Liver (tissue), 9 donors: ENCODE data around the gene TUBB4B. TPM values are rescaled to one million over a fixed set of nuclear protein-coding genes. Genes with fewer than 3 reads are reported as not detected.

Experiments
- DNase-seq: peaks from one replicate; pipeline ENCODE4 v3.0.0-alpha.2; 2017; ENCODE audit warnings: low spot score
- H3K27ac ChIP-seq, 2 donors: one replicate each; pipeline ENCODE4 v1.7.0; 2013; ENCODE audit warnings: inconsistent platforms in 2 of 2, low read length in 2 of 2, control low read depth in 1 of 2, low read depth in 1 of 2, mild to moderate bottlenecking in 1 of 2
- H3K27me3 ChIP-seq, 4 donors: one replicate each; pipeline versions ENCODE4 v1.6.1 to v1.7.0; 2013; ENCODE audit warnings: low read length in 3 of 4, inconsistent platforms in 1 of 4, mild to moderate bottlenecking in 1 of 4, moderate library complexity in 1 of 4; ENCODE audit not compliant: control insufficient read depth in 4 of 4, insufficient read depth in 4 of 4
- H3K36me3 ChIP-seq, 4 donors: one replicate each; pipeline versions ENCODE4 v1.6.1 to v1.7.0; 2013; ENCODE audit warnings: low read length in 3 of 4, mild to moderate bottlenecking in 3 of 4, low read depth in 1 of 4, moderate library complexity in 1 of 4; ENCODE audit not compliant: control insufficient read depth in 4 of 4, insufficient read depth in 3 of 4
- H3K4me1 ChIP-seq, 4 donors: one replicate each; pipeline versions ENCODE4 v1.6.1 to v1.7.0; 2013; ENCODE audit warnings: low read length in 3 of 4, mild to moderate bottlenecking in 3 of 4, moderate library complexity in 1 of 4; ENCODE audit not compliant: control insufficient read depth in 4 of 4, insufficient read depth in 4 of 4
- H3K4me3 ChIP-seq, 3 donors: one replicate each; pipeline versions ENCODE4 v1.6.1 to v1.7.0; 2013; ENCODE audit warnings: low read length in 3 of 3, control low read depth in 1 of 3, low read depth in 1 of 3, mild to moderate bottlenecking in 1 of 3
- H3K9ac ChIP-seq, 2 donors: one replicate each; pipeline ENCODE4 v1.7.0; 2013; ENCODE audit warnings: low read length in 2 of 2, mild to moderate bottlenecking in 2 of 2, moderate library complexity in 2 of 2, control low read depth in 1 of 2, low read depth in 1 of 2
- H3K9me3 ChIP-seq, 4 donors: one replicate each; pipeline versions ENCODE4 v1.6.1 to v1.7.0; 2013; ENCODE audit warnings: low read length in 3 of 4; ENCODE audit not compliant: control insufficient read depth in 4 of 4
- EGR1 ChIP-seq, 2 donors: IDR thresholded peaks; 2 replicates each; pipeline ENCODE4 v1.6.1; 2016 to 2018; ENCODE audit warnings: antibody characterized with exemption in 2 of 2, low read depth in 2 of 2
- FOXA2 ChIP-seq: IDR thresholded peaks from 2 replicates; pipeline ENCODE4 v1.6.1; 2016; ENCODE audit warnings: antibody characterized with exemption
- HNF4A ChIP-seq, 2 donors: conservative IDR thresholded peaks; 2 replicates each; pipeline ENCODE4 v1.6.1; 2016; ENCODE audit warnings: antibody characterized with exemption in 2 of 2, mild to moderate bottlenecking in 2 of 2
- HNF4G ChIP-seq: IDR thresholded peaks from 2 replicates; pipeline ENCODE4 v1.6.1; 2016; ENCODE audit warnings: antibody characterized with exemption
- JUND ChIP-seq, 2 donors: IDR thresholded peaks; 2 replicates each; pipeline ENCODE4 v1.6.1; 2016; ENCODE audit warnings: antibody characterized with exemption in 2 of 2
- NR2F2 ChIP-seq: IDR thresholded peaks from 2 replicates; pipeline ENCODE4 v1.6.1; 2016; ENCODE audit warnings: antibody characterized with exemption
- RAD21 ChIP-seq, 2 donors: IDR thresholded peaks; 2 replicates each; pipeline ENCODE4 v1.6.1; 2016; ENCODE audit warnings: antibody characterized with exemption in 2 of 2, mild to moderate bottlenecking in 2 of 2
- RXRA ChIP-seq, 2 donors: IDR thresholded peaks; 2 replicates each; pipeline ENCODE4 v1.6.1; 2017 to 2018; ENCODE audit warnings: antibody characterized with exemption in 2 of 2, mild to moderate bottlenecking in 1 of 2
- SP1 ChIP-seq: IDR thresholded peaks from 2 replicates; pipeline ENCODE4 v1.6.1; 2018; ENCODE audit warnings: antibody characterized with exemption, mild to moderate bottlenecking
- TAF1 ChIP-seq: conservative IDR thresholded peaks from 2 replicates; pipeline ENCODE4 v1.6.1; 2016; ENCODE audit warnings: antibody characterized with exemption, mild to moderate bottlenecking
- WGBS: extraction: QIAGEN DNeasy Blood & Tissue Kit; methylation state at CpG from one replicate; pipeline ENCODE4 v1.1.7; 2013; 5-methylcytosine and 5-hydroxymethylcytosine counted together
- polyA plus RNA-seq, 2 donors: library from polyadenylated mRNA; stranded (reverse) in 1 of 2; unstranded in 1 of 2; fragments of 200-250 nt in 1 of 2; fragments of >200 nt in 1 of 2; fragmentation: Nextera tagmentation in 1 of 2; extraction: Ambion mirVana in 1 of 2; gene quantifications; one replicate each; pipeline versions ENCODE4 v1.2.1 to v1.2.3, GENCODE V29; 2013 to 2015
- total RNA-seq, 2 donors: library from RNA; depleted of rRNA; stranded (reverse); fragments of >200 nt; gene quantifications; one replicate each; pipeline ENCODE4 v1.2.3, GENCODE V29; 2014
- TF ChIP-seq, protein P1 (sequence below): IDR thresholded peaks from 2 replicates; pipeline ENCODE4 v1.6.1; 2016; ENCODE audit warnings: antibody characterized with exemption
- TF ChIP-seq, protein P2 (sequence below): IDR thresholded peaks from 2 replicates; pipeline ENCODE4 v1.6.1; 2016; ENCODE audit warnings: antibody characterized with exemption
- TF ChIP-seq, protein P3 (sequence below): IDR thresholded peaks from 2 replicates; pipeline ENCODE4 v1.6.1; 2016; ENCODE audit warnings: antibody characterized with exemption, mild to moderate bottlenecking
- TF ChIP-seq, protein P4 (sequence below): IDR thresholded peaks from 2 replicates; pipeline ENCODE4 v1.6.1; 2016; ENCODE audit warnings: antibody characterized with exemption
- donor health status: healthy.
- donor health status: healthy.
- donor health status: healthy.
- donor health status: healthy.
- donor health status: healthy.

The TUBB4B gene
- total and polyA plus RNA-seq, 4 donors: 173 to 199 (median 185) TPM

DNA sequence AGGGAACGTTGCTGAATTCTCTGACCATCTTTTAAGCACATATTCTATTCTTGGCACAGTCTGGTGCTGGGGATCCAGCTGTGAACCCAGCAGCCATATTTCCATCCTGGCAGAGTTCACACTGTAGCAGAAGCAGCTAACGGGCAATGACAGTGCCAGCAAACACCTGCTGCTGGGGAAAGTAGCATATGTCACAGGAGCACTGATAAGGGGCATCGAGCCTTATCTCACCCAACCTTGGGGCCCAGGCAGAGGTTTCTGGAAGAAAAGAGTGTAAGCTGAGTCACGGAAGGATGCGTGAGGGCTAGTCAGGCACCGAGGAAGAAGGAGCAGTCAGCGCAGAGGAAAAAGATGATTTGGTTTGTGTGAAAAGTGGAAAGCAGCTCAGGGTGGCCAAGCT is 34.5 kb upstream of the TUBB4B start:
- H3K4me3 ChIP-seq: peak overlapping the region in 1 of 3 donors; percentile 96
- DNase-seq: no peak
- no peak overlapping the region for H3K27ac ChIP-seq
- no peaks in the 10 kb centered on the region for H3K27me3 ChIP-seq
- H3K4me1 ChIP-seq: peaks cover 20 to 53% (median 48%) of the 10 kb centered on the region in 4 donors
- WGBS: 79% methylated on average over 7 of the region's 7 CpGs
- TF ChIP-seq RAD21 (IDR thresholded peaks at IDR 0.05) (no peak), HNF4G (no peak), HNF4A (conservative IDR thresholded peaks at IDR 0.05) (no peak), SP1 (no peak), RXRA (IDR thresholded peaks at IDR 0.05) (no peak), FOXA2 (no peak), NR2F2 (no peak), EGR1 (IDR thresholded peaks at IDR 0.05; ENCODE audit: low read depth in 2 of 2) (no peak), TAF1 (no peak)
- TF ChIP-seq, protein P1, sequence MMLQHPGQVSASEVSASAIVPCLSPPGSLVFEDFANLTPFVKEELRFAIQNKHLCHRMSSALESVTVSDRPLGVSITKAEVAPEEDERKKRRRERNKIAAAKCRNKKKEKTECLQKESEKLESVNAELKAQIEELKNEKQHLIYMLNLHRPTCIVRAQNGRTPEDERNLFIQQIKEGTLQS: no peak
- TF ChIP-seq, protein P2, sequence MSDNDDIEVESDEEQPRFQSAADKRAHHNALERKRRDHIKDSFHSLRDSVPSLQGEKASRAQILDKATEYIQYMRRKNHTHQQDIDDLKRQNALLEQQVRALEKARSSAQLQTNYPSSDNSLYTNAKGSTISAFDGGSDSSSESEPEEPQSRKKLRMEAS: no peak
- H3K36me3 ChIP-seq: peaks cover 0 to 5% (median 0%) of the 10 kb centered on the region in 4 donors
- no peaks in the 10 kb centered on the region for H3K9me3 ChIP-seq
- H3K9ac ChIP-seq: no peak overlapping the region

DNA sequence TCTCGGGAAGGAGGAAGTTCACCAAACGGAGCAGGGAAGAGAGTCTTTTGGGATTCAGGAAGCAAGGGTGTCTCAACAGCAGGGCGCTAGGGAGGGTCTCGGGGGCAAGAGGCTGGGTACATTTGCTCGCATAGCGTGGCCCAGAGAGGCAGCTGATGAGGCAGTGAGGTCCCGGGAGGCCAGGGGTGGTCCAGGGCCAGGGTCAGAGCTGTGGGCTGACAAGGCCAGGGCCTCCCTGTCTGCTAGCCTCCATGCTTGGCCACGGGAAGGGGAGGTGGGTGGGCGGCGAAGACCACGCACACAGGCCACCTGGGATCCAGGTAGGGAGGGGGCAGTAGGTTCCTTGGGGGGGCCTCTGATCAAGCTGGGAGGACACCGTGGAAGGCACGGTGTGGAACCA is 29.6 kb upstream of the TUBB4B start:
- Histone ChIP-seq H3K4me3 (no peak overlapping the region), H3K27me3 (no peaks in the 10 kb centered on the region), H3K9me3 (no peaks in the 10 kb centered on the region), H3K36me3 (peaks cover 0 to 11% (median under 1%) of the 10 kb centered on the region in 4 donors), H3K4me1 (peaks cover 0 to 9% (median 6%) of the 10 kb centered on the region in 4 donors), H3K9ac (no peak overlapping the region), H3K27ac (no peak overlapping the region)
- 88% methylated on average over 13 of the region's 13 CpGs for WGBS
- TF ChIP-seq JUND (IDR thresholded peaks at IDR 0.05) (no peak), HNF4G (no peak), NR2F2 (no peak)
- TF ChIP-seq, protein P3, sequence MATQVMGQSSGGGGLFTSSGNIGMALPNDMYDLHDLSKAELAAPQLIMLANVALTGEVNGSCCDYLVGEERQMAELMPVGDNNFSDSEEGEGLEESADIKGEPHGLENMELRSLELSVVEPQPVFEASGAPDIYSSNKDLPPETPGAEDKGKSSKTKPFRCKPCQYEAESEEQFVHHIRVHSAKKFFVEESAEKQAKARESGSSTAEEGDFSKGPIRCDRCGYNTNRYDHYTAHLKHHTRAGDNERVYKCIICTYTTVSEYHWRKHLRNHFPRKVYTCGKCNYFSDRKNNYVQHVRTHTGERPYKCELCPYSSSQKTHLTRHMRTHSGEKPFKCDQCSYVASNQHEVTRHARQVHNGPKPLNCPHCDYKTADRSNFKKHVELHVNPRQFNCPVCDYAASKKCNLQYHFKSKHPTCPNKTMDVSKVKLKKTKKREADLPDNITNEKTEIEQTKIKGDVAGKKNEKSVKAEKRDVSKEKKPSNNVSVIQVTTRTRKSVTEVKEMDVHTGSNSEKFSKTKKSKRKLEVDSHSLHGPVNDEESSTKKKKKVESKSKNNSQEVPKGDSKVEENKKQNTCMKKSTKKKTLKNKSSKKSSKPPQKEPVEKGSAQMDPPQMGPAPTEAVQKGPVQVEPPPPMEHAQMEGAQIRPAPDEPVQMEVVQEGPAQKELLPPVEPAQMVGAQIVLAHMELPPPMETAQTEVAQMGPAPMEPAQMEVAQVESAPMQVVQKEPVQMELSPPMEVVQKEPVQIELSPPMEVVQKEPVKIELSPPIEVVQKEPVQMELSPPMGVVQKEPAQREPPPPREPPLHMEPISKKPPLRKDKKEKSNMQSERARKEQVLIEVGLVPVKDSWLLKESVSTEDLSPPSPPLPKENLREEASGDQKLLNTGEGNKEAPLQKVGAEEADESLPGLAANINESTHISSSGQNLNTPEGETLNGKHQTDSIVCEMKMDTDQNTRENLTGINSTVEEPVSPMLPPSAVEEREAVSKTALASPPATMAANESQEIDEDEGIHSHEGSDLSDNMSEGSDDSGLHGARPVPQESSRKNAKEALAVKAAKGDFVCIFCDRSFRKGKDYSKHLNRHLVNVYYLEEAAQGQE: no peak
- TF ChIP-seq, protein P4, sequence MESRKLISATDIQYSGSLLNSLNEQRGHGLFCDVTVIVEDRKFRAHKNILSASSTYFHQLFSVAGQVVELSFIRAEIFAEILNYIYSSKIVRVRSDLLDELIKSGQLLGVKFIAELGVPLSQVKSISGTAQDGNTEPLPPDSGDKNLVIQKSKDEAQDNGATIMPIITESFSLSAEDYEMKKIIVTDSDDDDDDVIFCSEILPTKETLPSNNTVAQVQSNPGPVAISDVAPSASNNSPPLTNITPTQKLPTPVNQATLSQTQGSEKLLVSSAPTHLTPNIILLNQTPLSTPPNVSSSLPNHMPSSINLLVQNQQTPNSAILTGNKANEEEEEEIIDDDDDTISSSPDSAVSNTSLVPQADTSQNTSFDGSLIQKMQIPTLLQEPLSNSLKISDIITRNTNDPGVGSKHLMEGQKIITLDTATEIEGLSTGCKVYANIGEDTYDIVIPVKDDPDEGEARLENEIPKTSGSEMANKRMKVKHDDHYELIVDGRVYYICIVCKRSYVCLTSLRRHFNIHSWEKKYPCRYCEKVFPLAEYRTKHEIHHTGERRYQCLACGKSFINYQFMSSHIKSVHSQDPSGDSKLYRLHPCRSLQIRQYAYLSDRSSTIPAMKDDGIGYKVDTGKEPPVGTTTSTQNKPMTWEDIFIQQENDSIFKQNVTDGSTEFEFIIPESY: no peak
- no peak for DNase-seq
